K562 (cell line): Measurements from ENCODE around the gene SAE1. TPM values are rescaled to one million over a fixed set of nuclear protein-coding genes. Genes with fewer than 3 reads are reported as not detected.

Source experiments
- BACH1 ChIP-seq: fragments of 200-800 bp; sonication (Bioruptor generic); IDR thresholded peaks from 2 replicates; pipeline ENCODE4 v1.6.1; 2016; ENCODE audit warnings: missing genetic modification characterization, missing compliant biosample characterization
- NFXL1 ChIP-seq: fragments of 450-650 bp; formaldehyde crosslinking; IDR thresholded peaks from 2 replicates; pipeline ENCODE4 v1.4.0; 2021; ENCODE audit warnings: mild to moderate bottlenecking
- POLR2AphosphoS2 ChIP-seq: IDR thresholded peaks from 2 replicates; pipeline ENCODE4 v1.6.1; 2012; ENCODE audit warnings: low read length, improper control_type of control experiment
- RERE ChIP-seq: sonication (generic); formaldehyde crosslinking; IDR thresholded peaks from 2 replicates; pipeline ENCODE4 v1.8.0; 2023; ENCODE audit warnings: missing genetic modification reagents, mild to moderate bottlenecking, borderline replicate concordance
- SETDB1 ChIP-seq: IDR thresholded peaks from one replicate; pipeline ENCODE4 v1.6.1; 2012; ENCODE audit warnings: low read length, control low read depth, inconsistent platforms
- SOX6 ChIP-seq: fragments of 450-650 bp; IDR thresholded peaks from 2 replicates; pipeline ENCODE4 v1.6.1; 2014; ENCODE audit warnings: mild to moderate bottlenecking
- STAT6 ChIP-seq: sonication (generic); formaldehyde crosslinking; IDR thresholded peaks from 2 replicates; pipeline ENCODE4 v1.8.1; 2023; ENCODE audit warnings: mild to moderate bottlenecking, missing genetic modification reagents
- polyA plus RNA-seq, 8 experiments: library from polyadenylated mRNA; depleted of rRNA in 4 of 8; stranded (reverse) in 5 of 8; unstranded in 3 of 8; fragments of >200 nt; fragmentation: Nextera tagmentation in 2 of 8; fragmentation: Illumina TruSeq in 1 of 8; extraction: Ambion mirVana in 2 of 8; extraction: Trizol in 1 of 8; gene quantifications; 2 replicates each; pipeline versions ENCODE4 v1.2.1 to v1.2.3, GENCODE V29; 2011 to 2014; ENCODE audit warnings: inconsistent platforms in 1 of 8, missing spikeins in 1 of 8
- total RNA-seq, 7 experiments: library from RNA; depleted of rRNA in 6 of 7; stranded (reverse); fragments of >200 nt in 6 of 7; fragmentation: Illumina TruSeq in 2 of 7; extraction: Trizol in 2 of 7; gene quantifications; 2 replicates each; pipeline versions ENCODE4 v1.2.1 to v1.2.3, GENCODE V29; 2011 to 2021; ENCODE audit warnings: low replicate concordance in 1 of 7
- TF ChIP-seq, protein P1 (sequence below), 2 experiments: fragments of 450-650 bp in 1 of 2; sonication (generic) in 1 of 2; formaldehyde crosslinking in 1 of 2; IDR thresholded peaks; 2 replicates each; pipeline versions ENCODE4 v1.7.1 to v1.9.0; 2016 to 2022; ENCODE audit warnings: inconsistent platforms in 1 of 2, mild to moderate bottlenecking in 1 of 2, missing genetic modification reagents in 1 of 2

Gene SAE1
- total and polyA plus RNA-seq, 9 of the 15 experiments (the other 6 are each of a cell fraction or from before 2014, with no cell fraction given), result 82.8 to 299 (median 217) TPM

DNA sequence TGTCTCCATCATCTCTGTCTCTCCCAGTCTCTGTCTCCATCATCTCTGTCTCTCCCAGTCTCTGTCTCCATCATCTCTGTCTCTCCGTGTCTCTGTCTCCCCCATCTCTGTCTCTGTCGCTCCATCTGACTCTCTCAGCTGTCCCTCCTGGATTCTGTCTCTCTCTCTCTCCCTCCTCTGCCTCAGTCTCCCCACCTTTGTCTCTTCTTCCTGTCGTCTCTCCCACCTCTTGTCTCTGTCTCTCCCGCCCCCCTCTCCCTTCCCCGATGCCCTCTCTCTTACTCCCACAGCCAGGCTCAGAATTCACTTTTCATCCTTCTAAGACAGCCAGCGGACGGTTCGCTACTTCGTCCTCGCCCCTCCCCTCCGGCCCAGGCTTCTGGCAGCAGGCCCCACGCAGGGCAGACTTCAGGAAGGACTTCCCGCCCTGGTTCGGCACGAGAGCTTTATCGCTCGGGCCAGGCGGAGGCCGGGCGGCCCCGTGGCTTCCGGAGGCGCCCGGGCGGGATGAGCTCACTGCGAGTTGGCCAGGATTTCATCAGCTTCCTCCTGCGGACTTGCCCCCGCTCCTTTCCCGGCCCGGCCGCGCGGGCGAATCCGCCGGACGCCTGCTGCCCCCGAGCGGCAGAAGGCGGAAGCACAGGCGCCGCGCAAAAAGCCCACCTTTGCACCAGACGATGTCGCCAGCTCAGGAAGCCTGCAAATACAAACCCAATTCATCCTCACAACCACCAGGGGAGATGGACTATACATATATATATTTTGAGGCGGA, 113.3 kb downstream of the SAE1 start (continued):
- TF ChIP-seq, protein P1, sequence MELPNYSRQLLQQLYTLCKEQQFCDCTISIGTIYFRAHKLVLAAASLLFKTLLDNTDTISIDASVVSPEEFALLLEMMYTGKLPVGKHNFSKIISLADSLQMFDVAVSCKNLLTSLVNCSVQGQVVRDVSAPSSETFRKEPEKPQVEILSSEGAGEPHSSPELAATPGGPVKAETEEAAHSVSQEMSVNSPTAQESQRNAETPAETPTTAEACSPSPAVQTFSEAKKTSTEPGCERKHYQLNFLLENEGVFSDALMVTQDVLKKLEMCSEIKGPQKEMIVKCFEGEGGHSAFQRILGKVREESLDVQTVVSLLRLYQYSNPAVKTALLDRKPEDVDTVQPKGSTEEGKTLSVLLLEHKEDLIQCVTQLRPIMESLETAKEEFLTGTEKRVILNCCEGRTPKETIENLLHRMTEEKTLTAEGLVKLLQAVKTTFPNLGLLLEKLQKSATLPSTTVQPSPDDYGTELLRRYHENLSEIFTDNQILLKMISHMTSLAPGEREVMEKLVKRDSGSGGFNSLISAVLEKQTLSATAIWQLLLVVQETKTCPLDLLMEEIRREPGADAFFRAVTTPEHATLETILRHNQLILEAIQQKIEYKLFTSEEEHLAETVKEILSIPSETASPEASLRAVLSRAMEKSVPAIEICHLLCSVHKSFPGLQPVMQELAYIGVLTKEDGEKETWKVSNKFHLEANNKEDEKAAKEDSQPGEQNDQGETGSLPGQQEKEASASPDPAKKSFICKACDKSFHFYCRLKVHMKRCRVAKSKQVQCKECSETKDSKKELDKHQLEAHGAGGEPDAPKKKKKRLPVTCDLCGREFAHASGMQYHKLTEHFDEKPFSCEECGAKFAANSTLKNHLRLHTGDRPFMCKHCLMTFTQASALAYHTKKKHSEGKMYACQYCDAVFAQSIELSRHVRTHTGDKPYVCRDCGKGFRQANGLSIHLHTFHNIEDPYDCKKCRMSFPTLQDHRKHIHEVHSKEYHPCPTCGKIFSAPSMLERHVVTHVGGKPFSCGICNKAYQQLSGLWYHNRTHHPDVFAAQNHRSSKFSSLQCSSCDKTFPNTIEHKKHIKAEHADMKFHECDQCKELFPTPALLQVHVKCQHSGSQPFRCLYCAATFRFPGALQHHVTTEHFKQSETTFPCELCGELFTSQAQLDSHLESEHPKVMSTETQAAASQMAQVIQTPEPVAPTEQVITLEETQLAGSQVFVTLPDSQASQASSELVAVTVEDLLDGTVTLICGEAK (IDR thresholded peaks at IDR 0.05), result peak; percentile 74
- TF ChIP-seq, protein P1 (CRISPR knock-in tag; IDR thresholded peaks at IDR 0.05), result no peak
- no peak for TF ChIP-seq POLR2AphosphoS2
- no peak for TF ChIP-seq NFXL1 (CRISPR knock-in tag)
- TF ChIP-seq RERE (CRISPR knock-in tag), result no peak
- no peak for TF ChIP-seq SETDB1
- TF ChIP-seq SOX6, result peak; percentile 92
- TF ChIP-seq BACH1 (tag), result no peak
- no peak for TF ChIP-seq STAT6 (CRISPR knock-in tag)
